Glomerular visceral epithelial cell (primary cell): ENCODE measurements around the gene WDTC1.

Experiments used
- DNase-seq: peaks from one replicate; pipeline ENCODE4 v3.0.0-alpha.2; 2016; ENCODE audit errors: extremely low spot score

Gene WDTC1

DNA sequence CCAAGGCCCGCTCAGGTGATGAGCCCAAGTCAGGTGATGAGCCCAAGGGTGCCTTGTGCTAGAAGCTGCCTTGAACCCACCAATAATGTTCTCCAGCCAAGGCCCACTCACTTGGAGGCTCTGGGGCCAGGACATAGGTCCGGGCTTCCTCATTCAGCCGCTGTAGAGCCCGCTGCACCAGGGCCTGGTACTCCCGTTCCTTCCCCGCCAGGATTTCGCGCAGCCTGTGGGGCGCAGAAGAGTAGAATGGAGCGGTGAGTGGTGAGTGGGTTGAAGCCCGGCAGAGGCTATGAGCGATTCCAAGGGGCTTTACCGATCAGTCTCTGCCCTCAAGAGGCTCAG, 121.8 kb downstream of the WDTC1 start:
- DNase-seq: no peak

GRCh38 chr1:27356619-27357280, 122.3 kb downstream of the WDTC1 start:
- no peak for DNase-seq

- peak; percentile 51 for DNase-seq
Measured at GRCh38 chr1:27357281-27358037, 123.0 kb downstream of the WDTC1 start.
